DMS 273 treated with DMSO at 0.1 percent for 48 hours (cell line): ENCODE measurements around the gene USH1C.

Source experiments
- DNase-seq: peaks from one replicate; lab custom pipeline; 2025; lab: John Stamatoyannopoulos, UW

Gene USH1C

GRCh38 chr11:17526326-17526725 is 17.9 kb downstream of the USH1C start:
- DNase-seq: no peak

- DNase-seq: no peak
Observed at GRCh38 chr11:17525570-17525969, 18.6 kb downstream of the USH1C start.

GRCh38 chr11:17524221-17524620 is 20.0 kb downstream of the USH1C start:
- DNase-seq: no peak

- no peak for DNase-seq
Observed at GRCh38 chr11:17522655-17523054, 21.6 kb downstream of the USH1C start.

- DNase-seq: no peak
Observed at GRCh38 chr11:17521106-17521900, 22.9 kb downstream of the USH1C start.

GRCh38 chr11:17519061-17519885 is 24.9 kb downstream of the USH1C start:
- DNase-seq: no peak

GRCh38 chr11:17518366-17518765 is 25.9 kb downstream of the USH1C start:
- DNase-seq: no peak

GRCh38 chr11:17517186-17517585 is 27.0 kb downstream of the USH1C start:
- no peak for DNase-seq

- no peak for DNase-seq
Observed at GRCh38 chr11:17516551-17517150, 27.6 kb downstream of the USH1C start.

GRCh38 chr11:17515443-17516176 is 28.6 kb downstream of the USH1C start:
- DNase-seq: no peak

GRCh38 chr11:17514476-17514875 is 29.7 kb downstream of the USH1C start:
- no peak for DNase-seq

GRCh38 chr11:17513853-17514252 is 30.4 kb downstream of the USH1C start:
- no peak for DNase-seq

- DNase-seq: no peak
Observed at GRCh38 chr11:17512101-17512500, 32.1 kb downstream of the USH1C start.

- no peak for DNase-seq
Observed at GRCh38 chr11:17511571-17511970, 32.6 kb downstream of the USH1C start.

- DNase-seq: no peak
Observed at GRCh38 chr11:17510507-17511206, 33.6 kb downstream of the USH1C start.

- DNase-seq: no peak
Observed at GRCh38 chr11:17508791-17509190, 35.4 kb downstream of the USH1C start.

- DNase-seq: no peak
Observed at GRCh38 chr11:17508306-17508705, 35.9 kb downstream of the USH1C start.

- DNase-seq: no peak
Observed at GRCh38 chr11:17507773-17508172, 36.4 kb downstream of the USH1C start.

- no peak for DNase-seq
Observed at GRCh38 chr11:17506942-17507341, 37.3 kb downstream of the USH1C start.

- DNase-seq: no peak
Observed at GRCh38 chr11:17506314-17506713, 37.9 kb downstream of the USH1C start.

- no peak for DNase-seq
Observed at GRCh38 chr11:17505146-17505545, 39.1 kb downstream of the USH1C start.
